Effector memory CD8-positive, alpha-beta T cell (primary cell): ENCODE results near the gene CEACAM19.

Experiments
- ATAC-seq: fragments of 150-1000 bp; cut with Tn5 transposase; replicated peaks from 2 replicates; pipeline ENCODE4 v1.10.0; 2021; ENCODE audit warnings: mild to moderate bottlenecking, moderate library complexity
- DNase-seq, 3 experiments: peaks; one replicate each; pipeline ENCODE4 v3.0.0; 2021
- H3K27ac Mint-ChIP-seq, 2 donors: one replicate each; pipeline ENCODE4 v1.8.0; 2022; ENCODE audit warnings: mild to moderate bottlenecking in 2 of 2, mixed read lengths in 2 of 2, moderate library complexity in 2 of 2
- H3K27me3 Mint-ChIP-seq, 2 donors: one replicate each; pipeline ENCODE4 v1.8.0; 2022; ENCODE audit warnings: mixed read lengths in 2 of 2
- H3K36me3 Mint-ChIP-seq: one replicate; pipeline ENCODE4 v1.8.0; 2022; ENCODE audit warnings: mild to moderate bottlenecking, moderate library complexity, mixed read lengths; ENCODE audit not compliant: insufficient read depth
- H3K4me1 Mint-ChIP-seq, 2 donors: one replicate each; pipeline ENCODE4 v1.8.0; 2022; ENCODE audit warnings: low read depth in 2 of 2, mixed read lengths in 2 of 2
- H3K4me3 Mint-ChIP-seq, 2 donors: one replicate each; pipeline ENCODE4 v1.8.0; 2022; ENCODE audit warnings: mild to moderate bottlenecking in 2 of 2, mixed read lengths in 2 of 2, moderate library complexity in 2 of 2
- H3K9me3 Mint-ChIP-seq, 2 donors: one replicate each; pipeline ENCODE4 v1.8.0; 2022; ENCODE audit warnings: mixed read lengths in 2 of 2

CEACAM19 gene

GRCh38 chr19:44687888-44688287 lies 16.6 kb downstream of the CEACAM19 start:
- Mint-ChIP-seq H3K4me1 (peaks cover 11 to 24% of the 10 kb centered on the region in 2 donors), H3K27ac (no peak overlapping the region), H3K27me3 (peaks cover 22 to 37% of the 10 kb centered on the region in 2 donors), H3K36me3 (peaks cover 3% of the 10 kb centered on the region), H3K4me3 (no peak overlapping the region), H3K9me3 (no peaks in the 10 kb centered on the region)
- no peak for ATAC-seq
- no peak for DNase-seq

DNA sequence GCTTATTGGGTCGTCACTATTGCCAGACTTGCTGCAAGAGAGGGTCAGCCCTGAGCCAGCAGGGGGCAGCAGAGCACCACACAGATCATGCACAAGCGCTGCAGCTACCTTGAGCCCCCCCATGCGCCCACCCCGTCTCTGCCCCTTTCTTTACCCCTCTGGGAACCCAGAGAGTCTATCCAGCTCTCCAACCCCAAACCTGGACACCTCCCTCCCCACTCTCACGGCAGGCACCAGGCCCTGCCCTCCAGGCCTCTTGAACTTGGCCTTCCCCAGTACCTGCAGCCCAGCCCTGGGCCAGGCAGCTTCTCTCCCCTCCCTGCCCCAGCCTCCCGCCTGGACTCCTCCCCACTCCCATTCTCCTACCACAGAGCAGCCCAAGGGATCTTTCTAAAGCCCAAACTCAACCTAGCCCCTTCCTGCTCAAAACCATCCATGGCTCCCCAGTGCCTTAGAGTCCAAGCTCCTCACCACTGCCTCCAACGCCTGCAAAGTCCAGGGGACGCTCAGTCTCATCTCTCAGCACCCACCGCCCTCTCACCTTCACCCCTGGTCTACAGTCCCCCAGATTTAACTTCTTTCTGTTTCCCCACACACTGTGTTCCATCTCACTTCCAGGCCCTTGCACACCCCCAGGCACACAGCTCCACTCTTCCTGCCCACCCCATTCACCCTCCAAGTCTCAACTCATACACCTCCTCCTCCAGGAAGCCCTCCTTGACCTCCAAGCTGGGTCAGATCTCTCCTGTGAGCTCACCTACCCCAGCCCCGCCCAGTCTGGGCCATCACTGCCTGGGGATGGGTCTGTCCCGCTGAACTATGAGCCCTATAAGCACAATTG lies 18.2 kb downstream of the CEACAM19 start:
- no peak overlapping the region for H3K27ac Mint-ChIP-seq
- DNase-seq (peak; percentile 64 to 70 (median 66)), ATAC-seq (peak; percentile 52)
- peaks cover 16 to 29% of the 10 kb centered on the region in 2 donors for H3K27me3 Mint-ChIP-seq
- no peak overlapping the region for H3K4me3 Mint-ChIP-seq
- no peaks in the 10 kb centered on the region for H3K9me3 Mint-ChIP-seq
- peaks cover 11 to 28% of the 10 kb centered on the region in 2 donors for H3K4me1 Mint-ChIP-seq
- peaks cover 6% of the 10 kb centered on the region for H3K36me3 Mint-ChIP-seq

DNA sequence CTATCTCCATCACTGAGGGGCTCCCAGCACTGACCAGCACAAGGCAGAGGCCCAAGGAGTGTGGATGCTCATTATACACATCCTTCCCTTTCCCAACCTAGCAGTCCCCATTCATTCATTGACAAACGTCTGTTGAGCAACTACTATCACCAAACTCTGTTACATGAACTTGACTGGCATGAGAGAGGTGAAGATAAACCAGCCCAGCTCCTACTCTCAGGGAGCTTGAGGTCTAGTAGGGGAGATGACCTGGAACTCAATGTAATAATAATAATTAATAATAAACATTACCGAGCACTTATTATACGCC lies 18.8 kb downstream of the CEACAM19 start:
- Mint-ChIP-seq H3K4me1 (peaks cover 10 to 27% of the 10 kb centered on the region in 2 donors), H3K27me3 (peaks cover 12 to 23% of the 10 kb centered on the region in 2 donors), H3K4me3 (no peak overlapping the region), H3K36me3 (peaks cover 3% of the 10 kb centered on the region), H3K9me3 (no peaks in the 10 kb centered on the region), H3K27ac (no peak overlapping the region)
- ATAC-seq = no peak
- no peak for DNase-seq

DNA sequence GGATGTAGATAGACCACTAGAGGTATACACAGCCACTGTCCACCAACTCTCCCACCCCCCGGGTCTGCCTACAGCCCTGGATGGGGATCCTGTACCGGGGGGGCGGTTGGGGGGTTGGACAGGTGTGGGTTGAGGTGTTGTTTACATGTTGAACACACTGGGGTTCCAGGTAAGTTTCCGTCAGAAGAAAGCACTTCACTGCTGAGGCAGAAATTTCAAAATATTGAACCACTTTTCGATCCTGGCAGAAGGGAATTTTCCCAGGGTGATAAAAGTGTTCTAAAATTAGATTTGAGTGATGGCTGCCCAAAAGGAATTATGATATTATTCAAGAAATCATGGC lies 21.1 kb downstream of the CEACAM19 start:
- H3K27me3 Mint-ChIP-seq = peaks cover 8 to 14% of the 10 kb centered on the region in 2 donors
- H3K4me1 Mint-ChIP-seq = peaks cover 9 to 26% of the 10 kb centered on the region in 2 donors
- peak overlapping the region; percentile 72 to 90 for H3K27ac Mint-ChIP-seq
- DNase-seq = no peak
- H3K9me3 Mint-ChIP-seq = no peaks in the 10 kb centered on the region
- H3K4me3 Mint-ChIP-seq = peak overlapping the region; percentile 52 to 65
- ATAC-seq = peak; percentile 39
- peaks cover 3% of the 10 kb centered on the region for H3K36me3 Mint-ChIP-seq

DNA sequence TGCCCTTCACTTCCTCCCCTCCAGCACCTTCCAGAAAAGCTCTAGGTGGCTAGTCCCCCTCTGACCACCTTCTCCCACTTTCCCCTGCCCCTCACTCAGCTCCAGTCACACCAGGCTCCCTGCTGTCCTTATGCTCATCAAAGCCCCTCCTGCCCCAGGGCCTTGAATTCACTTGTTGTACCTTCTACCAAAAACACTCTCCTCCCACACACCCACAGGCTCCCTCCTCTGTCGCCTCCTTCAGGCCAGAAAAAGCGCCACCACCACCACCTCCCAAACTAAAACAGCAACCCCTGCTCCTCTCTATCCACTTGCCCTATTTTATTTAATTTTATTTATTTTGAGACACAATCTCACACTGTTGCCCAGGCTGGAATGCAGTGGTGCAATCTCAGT lies 22.9 kb downstream of the CEACAM19 start:
- peaks cover 3% of the 10 kb centered on the region for H3K36me3 Mint-ChIP-seq
- peak overlapping the region; percentile 66 to 88 for H3K27ac Mint-ChIP-seq
- ATAC-seq = no peak
- H3K27me3 Mint-ChIP-seq = peaks cover 16 to 21% of the 10 kb centered on the region in 2 donors
- no peaks in the 10 kb centered on the region for H3K9me3 Mint-ChIP-seq
- H3K4me3 Mint-ChIP-seq = no peak overlapping the region
- H3K4me1 Mint-ChIP-seq = peaks cover 6 to 23% of the 10 kb centered on the region in 2 donors
- no peak for DNase-seq

DNA sequence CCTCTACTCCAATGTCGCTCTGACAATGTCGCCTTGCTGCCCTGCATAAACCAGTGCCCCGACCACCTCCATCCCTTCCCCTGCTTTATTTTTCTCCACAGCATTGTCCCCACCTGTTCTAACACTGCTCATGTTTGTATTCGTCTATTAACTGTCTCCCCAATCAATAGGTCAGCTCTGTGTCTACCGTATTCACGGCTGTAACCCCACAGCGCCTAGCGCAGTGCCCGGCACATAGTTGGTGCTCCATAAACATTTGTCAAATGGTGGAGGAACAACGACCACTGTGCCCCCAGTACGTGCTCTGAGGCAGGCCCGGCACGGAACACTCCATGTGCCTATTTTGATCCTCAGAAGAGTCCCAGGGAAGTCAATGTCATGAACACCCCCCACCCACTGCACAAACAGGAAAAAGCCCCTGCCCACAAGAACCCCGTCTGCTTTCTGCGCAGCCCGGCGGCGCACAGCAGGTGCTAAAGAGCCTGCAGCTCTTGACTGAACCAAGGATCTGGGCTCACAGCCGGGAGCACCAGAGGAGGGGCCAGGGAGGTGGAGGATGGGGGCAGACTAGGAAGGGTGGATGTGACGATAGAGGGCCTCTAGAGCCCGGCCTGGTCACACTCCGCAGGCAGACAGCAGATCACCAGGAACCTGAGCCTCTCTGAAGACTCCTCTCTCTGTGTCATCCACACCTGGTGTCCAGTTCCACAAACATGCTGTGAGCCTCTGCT lies 25.8 kb downstream of the CEACAM19 start:
- DNase-seq (no peak), ATAC-seq (no peak)
- H3K4me3 Mint-ChIP-seq = no peak overlapping the region
- peaks cover 3% of the 10 kb centered on the region for H3K36me3 Mint-ChIP-seq
- peaks cover 14 to 21% of the 10 kb centered on the region in 2 donors for H3K27me3 Mint-ChIP-seq
- no peak overlapping the region for H3K27ac Mint-ChIP-seq
- H3K4me1 Mint-ChIP-seq = peaks cover 4 to 12% of the 10 kb centered on the region in 2 donors
- no peaks in the 10 kb centered on the region for H3K9me3 Mint-ChIP-seq

DNA sequence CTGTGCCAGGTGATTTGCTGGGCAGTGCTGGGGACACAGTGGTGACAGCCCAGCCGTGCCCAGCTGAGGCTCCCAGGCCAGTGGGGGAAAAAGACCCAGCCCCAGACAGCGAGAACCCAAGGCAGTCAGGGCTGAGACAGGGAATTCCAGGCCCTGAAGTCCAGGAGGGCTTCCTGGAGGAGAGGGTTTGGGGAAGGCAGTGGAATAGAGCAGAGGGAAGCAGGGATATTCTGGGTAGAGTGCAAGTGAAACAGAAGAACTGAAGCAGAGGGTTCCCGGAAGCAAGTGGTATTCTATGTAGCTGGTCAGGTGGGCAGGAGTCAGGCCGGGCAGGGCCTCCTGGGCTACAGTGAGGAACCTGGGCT lies 26.4 kb downstream of the CEACAM19 start:
- H3K4me3 Mint-ChIP-seq = no peak overlapping the region
- H3K9me3 Mint-ChIP-seq = no peaks in the 10 kb centered on the region
- peaks cover 3 to 7% of the 10 kb centered on the region in 2 donors for H3K4me1 Mint-ChIP-seq
- DNase-seq (no peak), ATAC-seq (no peak)
- H3K36me3 Mint-ChIP-seq = peaks cover 3% of the 10 kb centered on the region
- no peak overlapping the region for H3K27ac Mint-ChIP-seq
- H3K27me3 Mint-ChIP-seq = peaks cover 15 to 21% of the 10 kb centered on the region in 2 donors

GRCh38 chr19:44698492-44699201 lies 27.4 kb downstream of the CEACAM19 start, which contains the start of gene CEACAM16:
Gene CEACAM16 (plus strand): TSS chr19:44699151. CDS start chr19:44701457, 2,306 bp downstream.
- no peaks in the 10 kb centered on the region for H3K9me3 Mint-ChIP-seq
- H3K27me3 Mint-ChIP-seq = peaks cover 20 to 21% of the 10 kb centered on the region in 2 donors
- ATAC-seq (no peak), DNase-seq (no peak)
- H3K36me3 Mint-ChIP-seq = peaks cover 3% of the 10 kb centered on the region
- H3K27ac Mint-ChIP-seq = no peak within 1 kb of the TSS
- peaks cover 0 to 3% of the 10 kb centered on the region in 2 donors for H3K4me1 Mint-ChIP-seq
- H3K4me3 Mint-ChIP-seq = no peak within 1 kb of the TSS

GRCh38 chr19:44700547-44700946 lies 29.3 kb downstream of the CEACAM19 start:
- H3K27ac Mint-ChIP-seq = no peak overlapping the region

GRCh38 chr19:44701228-44701627 lies 29.9 kb downstream of the CEACAM19 start:
- Mint-ChIP-seq H3K9me3 (no peaks in the 10 kb centered on the region), H3K27ac (no peak overlapping the region), H3K27me3 (peaks cover 20 to 30% of the 10 kb centered on the region in 2 donors), H3K4me3 (no peak overlapping the region), H3K4me1 (no peaks in the 10 kb centered on the region), H3K36me3 (no peaks in the 10 kb centered on the region)
- no peak for ATAC-seq
- no peak for DNase-seq

More at GRCh38 chr19:44700547-44700946, 29.3 kb downstream of the CEACAM19 start:
- Mint-ChIP-seq H3K4me3 (no peak overlapping the region), H3K36me3 (no peaks in the 10 kb centered on the region), H3K27me3 (peaks cover 20 to 26% of the 10 kb centered on the region in 2 donors), H3K4me1 (no peaks in the 10 kb centered on the region), H3K9me3 (no peaks in the 10 kb centered on the region)
- no peak for DNase-seq
- ATAC-seq = no peak

DNA sequence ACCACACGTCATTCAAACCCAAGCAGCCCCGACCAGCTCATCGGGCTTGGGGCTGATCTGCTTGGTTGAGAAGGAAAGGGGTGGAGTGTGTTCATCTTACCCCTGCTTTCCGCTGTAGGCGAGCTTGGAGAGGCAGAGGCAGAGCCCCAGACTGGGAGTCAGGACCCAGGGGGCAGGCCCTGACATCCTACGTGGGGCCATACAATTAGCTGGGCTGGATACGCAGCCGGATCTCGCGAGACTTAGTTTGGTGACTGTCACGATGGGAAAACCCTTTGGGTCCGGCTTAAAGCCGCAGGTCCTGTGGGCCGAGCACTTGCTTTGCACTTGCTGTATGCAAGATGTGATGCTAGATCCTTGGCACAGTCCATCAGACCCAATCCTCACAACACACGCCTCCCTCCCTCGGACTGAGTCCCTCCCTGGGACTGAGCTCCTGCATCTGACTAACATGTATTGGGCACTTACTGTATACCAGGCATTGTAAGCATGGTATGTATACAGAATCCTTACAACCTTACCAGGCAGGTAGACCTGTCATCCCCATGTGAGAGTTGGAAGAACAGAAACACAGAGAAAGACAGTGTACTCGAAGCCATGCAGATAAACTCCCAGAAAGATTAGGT lies 31.4 kb downstream of the CEACAM19 start:
- Mint-ChIP-seq H3K4me1 (no peaks in the 10 kb centered on the region), H3K27me3 (peaks cover 17 to 22% of the 10 kb centered on the region in 2 donors), H3K36me3 (no peaks in the 10 kb centered on the region), H3K9me3 (no peaks in the 10 kb centered on the region), H3K4me3 (no peak overlapping the region), H3K27ac (no peak overlapping the region)
- DNase-seq (no peak), ATAC-seq (no peak)

GRCh38 chr19:44703336-44704078 lies 32.2 kb downstream of the CEACAM19 start:
- Mint-ChIP-seq H3K4me3 (no peak overlapping the region), H3K27me3 (peaks cover 9 to 14% of the 10 kb centered on the region in 2 donors), H3K4me1 (no peaks in the 10 kb centered on the region), H3K9me3 (no peaks in the 10 kb centered on the region), H3K36me3 (no peaks in the 10 kb centered on the region), H3K27ac (no peak overlapping the region)
- no peak for ATAC-seq
- DNase-seq = no peak
